ENCODE data around the gene ATP2B3.

The ATP2B3 gene

DNA sequence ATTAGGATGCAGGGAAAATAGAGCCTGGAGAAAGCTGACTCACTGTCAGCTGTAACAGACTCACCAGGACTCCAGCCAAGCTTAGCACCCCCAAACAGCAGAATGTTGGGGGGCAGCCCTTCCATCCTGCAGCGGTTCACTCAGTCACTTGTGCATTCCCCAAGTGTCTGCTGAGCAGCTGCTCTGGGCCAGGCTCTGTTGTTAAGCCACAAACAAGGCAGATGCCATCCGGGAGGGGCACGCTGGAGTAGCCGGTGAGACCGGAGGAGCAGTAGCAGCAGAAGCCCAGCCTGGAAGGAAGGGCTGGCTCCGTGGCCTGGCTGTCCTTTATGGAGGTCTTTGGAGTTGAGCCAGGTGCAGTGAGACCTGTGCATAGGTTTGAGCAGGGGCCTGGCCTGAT is 59.5 kb downstream of the ATP2B3 start:
- no peak for DNase-seq

- no peak for DNase-seq
These were observed 60.9 kb downstream of the ATP2B3 start for GRCh38 chrX:153578200-153578835.

GRCh38 chrX:153578889-153579288 is 61.4 kb downstream of the ATP2B3 start:
- no peak for DNase-seq

- no peak for DNase-seq
These were observed 63.4 kb downstream of the ATP2B3 start for GRCh38 chrX:153580700-153581386.

GRCh38 chrX:153582896-153583295 is 65.5 kb downstream of the ATP2B3 start:
- peak; percentile 13 for DNase-seq

- DNase-seq: no peak
These were observed 66.0 kb downstream of the ATP2B3 start for GRCh38 chrX:153583433-153583832.

GRCh38 chrX:153585827-153586226 is 68.4 kb downstream of the ATP2B3 start:
- no peak for DNase-seq

GRCh38 chrX:153587342-153587741 is 69.9 kb downstream of the ATP2B3 start:
- no peak for DNase-seq

- no peak for DNase-seq
These were observed 70.8 kb downstream of the ATP2B3 start for GRCh38 chrX:153588021-153588781.

DNA sequence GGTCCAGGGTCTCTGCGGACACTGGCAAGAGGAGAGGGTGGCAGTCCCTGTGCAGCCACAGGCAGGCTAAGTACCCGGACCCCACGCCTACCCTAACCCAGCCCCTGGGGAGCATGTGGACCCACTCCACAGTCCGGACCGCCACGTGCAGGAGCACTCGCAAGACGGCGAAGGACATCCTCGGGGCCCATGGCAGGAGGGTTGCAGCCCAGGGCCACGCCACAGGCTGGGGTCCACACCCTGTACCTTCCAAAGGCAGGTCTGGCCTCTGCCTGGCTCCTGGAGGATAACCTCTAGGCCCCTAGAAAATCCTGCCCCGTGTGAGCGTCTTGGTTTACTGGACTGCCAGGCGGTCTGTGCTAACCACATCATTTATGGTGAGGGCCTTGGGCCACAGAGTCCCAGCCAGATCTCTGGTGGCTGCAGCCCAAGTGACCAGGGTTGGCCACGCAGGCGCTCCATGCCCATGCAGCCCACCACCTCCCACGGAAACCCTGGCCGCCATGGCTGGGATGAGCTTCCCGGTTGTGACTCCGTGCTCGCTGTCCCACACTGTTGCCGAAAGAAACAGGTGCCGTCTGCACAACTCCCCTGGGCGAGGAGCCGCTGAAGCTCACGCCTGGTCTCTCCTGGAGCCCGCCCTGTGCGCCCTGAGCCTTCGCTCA is 71.5 kb downstream of the ATP2B3 start:
- DNase-seq: no peak

DNA sequence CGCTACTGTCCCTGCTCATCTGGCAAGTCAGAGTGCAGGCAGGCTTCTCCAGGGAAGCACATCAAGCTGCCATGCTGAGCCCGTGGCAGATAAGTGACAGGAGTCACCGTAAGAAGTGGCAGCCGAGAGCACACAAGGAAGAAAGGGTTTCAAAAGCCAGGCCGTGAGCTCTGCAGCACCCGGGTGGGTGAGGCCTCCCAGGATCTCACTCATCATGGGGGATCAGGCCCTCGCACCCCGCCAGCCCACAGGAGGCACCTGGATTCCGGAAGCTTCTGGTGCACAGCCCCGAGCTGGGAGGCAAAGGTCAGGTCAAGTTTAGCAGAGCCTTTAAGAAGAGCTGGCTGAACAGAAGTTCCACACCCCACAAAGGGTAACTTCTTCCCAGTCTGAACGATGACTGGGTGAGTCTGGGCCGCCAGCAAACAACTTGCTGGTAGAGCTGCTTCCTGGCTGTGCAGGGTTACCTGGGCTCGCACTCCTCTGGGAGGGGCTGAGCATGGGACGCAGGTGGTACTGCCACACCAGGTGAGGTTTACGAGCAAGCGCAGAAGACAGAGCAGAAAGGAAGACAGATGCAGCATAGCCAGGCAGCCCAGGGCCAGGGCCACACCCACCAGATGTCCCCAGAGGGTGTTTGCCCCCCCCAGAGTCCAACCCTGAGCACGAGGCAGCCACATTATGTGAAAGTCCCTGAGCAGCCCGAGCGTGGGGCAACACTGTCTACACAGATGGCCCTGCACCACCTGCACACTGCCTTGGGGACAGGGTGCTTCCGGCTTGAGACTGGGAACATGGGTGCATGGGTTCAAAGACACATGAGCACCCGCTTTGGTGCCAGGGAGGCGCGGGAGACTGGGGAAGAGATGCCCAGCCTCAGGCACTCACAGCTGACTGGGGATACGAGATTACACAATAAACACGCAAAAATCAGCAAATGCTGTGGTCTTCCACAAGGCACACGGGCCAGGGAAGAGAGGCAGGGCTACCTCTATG is 73.8 kb downstream of the ATP2B3 start:
- no peak for DNase-seq

- no peak for DNase-seq
These were observed 74.8 kb downstream of the ATP2B3 start for GRCh38 chrX:153592091-153592833.

GRCh38 chrX:153592966-153593688 is 75.7 kb downstream of the ATP2B3 start:
- DNase-seq: no peak

- no peak for DNase-seq
These were observed 76.5 kb downstream of the ATP2B3 start for GRCh38 chrX:153593811-153594500.

GRCh38 chrX:153595387-153595786 is 77.9 kb downstream of the ATP2B3 start:
- DNase-seq: no peak

DNA sequence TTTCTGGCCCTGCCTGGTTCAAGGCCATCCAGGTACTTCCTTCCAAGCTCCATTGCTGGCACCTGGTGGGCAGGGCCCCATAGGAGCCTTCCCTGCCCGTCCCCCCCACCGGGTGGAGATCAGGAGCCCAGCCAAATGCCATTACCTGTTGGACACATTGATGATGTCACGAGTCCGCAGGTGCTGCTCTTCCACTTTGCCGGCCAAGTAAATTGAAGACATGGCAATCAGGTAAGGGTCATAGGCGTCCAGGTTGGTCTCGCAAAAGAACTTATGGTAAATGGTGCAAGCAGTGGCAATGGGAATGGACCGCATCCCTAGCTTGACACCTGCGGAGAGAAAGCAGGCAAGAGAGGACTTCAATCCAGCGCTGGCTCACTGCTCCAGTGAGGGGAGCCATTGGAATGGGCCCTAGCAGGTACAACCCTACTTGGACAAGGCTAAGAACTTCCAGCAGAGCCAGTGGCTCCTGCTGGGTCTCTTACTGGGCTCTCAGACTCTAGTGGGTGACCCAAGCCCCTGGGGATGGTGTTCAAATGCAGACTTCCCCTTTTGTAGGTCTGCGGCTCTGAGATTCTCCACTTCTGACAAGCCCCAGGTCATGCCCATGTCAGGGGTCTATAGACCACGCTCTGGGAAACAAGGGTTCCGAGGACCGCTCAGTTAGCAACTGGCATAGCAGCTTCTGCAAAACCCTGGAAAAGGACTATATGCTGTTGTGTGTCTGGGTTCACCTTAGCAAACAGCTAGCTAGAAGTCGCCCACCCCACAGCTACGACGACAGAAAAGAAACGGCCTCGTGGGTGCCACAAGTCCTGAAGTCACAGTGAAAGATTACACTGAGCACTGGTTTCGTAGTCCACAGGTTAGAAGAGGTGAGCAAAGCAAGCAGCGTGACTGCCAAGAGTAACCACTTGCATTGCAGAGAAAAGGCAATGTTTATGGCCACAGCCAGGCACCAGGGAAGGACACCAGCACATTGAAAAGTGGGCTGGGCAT is 78.7 kb downstream of the ATP2B3 start:
- no peak for DNase-seq

DNA sequence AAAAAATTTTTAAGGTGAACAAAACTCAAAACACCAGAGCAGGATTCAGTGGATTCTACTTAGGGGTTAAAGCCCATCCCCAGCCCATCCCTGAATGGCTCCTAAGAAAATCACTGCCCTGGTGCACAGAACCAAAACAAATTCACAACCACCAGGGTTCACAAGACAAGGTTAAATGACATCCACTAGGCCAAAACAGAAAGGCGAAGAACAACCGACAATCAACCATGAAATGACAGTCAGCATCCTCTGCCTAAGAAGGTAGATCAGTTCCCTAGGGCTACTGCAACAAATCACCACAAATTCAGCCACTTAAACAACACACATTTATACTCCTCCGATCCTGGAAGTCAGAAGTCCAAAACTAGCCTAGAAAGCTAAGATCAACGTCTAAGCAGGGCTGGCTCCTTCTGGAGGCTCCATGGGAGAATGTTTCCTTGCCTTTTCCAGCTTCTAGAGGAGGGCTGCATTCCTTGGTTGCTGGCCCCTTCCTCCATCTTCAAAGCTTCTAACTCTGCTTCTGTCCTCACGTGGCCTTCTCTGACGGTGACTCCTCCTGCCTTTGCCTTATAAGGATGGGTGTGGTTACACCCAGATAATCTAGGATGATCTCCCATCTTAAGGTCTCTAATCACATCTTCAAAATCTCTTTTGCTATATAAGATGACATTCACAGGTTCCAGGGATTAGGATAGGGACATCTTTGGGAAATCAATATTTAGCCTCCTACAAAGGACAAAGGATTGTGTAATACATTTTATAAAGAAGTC is 79.7 kb downstream of the ATP2B3 start:
- DNase-seq: no peak
